ENCODE measurements around the gene AMH.

DNA sequence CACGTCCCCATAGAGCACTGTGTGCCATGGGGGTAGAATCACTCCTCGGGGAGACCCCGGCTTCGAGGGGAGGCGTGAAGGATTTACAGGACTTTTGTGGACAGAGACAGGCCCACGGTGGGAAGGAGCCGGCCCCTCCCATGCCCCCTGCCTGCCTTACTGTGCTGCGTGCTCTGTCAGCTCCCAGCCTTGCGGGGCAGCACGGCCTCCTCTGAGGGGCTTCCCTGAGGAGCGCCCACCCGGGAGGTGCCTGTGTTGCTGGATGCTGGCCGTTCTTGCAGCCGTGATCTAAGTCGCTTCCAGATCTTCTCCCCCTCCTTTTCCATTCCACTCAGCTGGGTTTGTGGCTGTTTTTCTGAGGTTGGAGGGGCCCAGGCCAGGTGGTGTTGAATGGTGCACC, 42.1 kb upstream of the AMH start:
- TF ChIP-seq CHD2 (IDR thresholded peaks at IDR 0.05; ENCODE audit: low read length, partially characterized antibody) (no peak), EP300 (IDR thresholded peaks at IDR 0.05; ENCODE audit: borderline replicate concordance in 1 of 2, low read depth in 1 of 2, low read length in 1 of 2) (no peak), YY1 (IDR thresholded peaks at IDR 0.05; ENCODE audit: low read depth) (no peak), POLR2AphosphoS5 (IDR thresholded peaks at IDR 0.05; ENCODE audit: low read depth, low read length) (no peak), TAF1 (IDR thresholded peaks at IDR 0.05; ENCODE audit: borderline replicate concordance, low read depth, low read length) (no peak), RCOR1 (IDR thresholded peaks at IDR 0.05; ENCODE audit: low read length) (no peak), MEF2A (IDR thresholded peaks at IDR 0.05; ENCODE audit: borderline replicate concordance, low read depth) (no peak)
- TF ChIP-seq, protein P1, sequence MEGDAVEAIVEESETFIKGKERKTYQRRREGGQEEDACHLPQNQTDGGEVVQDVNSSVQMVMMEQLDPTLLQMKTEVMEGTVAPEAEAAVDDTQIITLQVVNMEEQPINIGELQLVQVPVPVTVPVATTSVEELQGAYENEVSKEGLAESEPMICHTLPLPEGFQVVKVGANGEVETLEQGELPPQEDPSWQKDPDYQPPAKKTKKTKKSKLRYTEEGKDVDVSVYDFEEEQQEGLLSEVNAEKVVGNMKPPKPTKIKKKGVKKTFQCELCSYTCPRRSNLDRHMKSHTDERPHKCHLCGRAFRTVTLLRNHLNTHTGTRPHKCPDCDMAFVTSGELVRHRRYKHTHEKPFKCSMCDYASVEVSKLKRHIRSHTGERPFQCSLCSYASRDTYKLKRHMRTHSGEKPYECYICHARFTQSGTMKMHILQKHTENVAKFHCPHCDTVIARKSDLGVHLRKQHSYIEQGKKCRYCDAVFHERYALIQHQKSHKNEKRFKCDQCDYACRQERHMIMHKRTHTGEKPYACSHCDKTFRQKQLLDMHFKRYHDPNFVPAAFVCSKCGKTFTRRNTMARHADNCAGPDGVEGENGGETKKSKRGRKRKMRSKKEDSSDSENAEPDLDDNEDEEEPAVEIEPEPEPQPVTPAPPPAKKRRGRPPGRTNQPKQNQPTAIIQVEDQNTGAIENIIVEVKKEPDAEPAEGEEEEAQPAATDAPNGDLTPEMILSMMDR (IDR thresholded peaks at IDR 0.05): no peak
- TF ChIP-seq, protein P2, sequence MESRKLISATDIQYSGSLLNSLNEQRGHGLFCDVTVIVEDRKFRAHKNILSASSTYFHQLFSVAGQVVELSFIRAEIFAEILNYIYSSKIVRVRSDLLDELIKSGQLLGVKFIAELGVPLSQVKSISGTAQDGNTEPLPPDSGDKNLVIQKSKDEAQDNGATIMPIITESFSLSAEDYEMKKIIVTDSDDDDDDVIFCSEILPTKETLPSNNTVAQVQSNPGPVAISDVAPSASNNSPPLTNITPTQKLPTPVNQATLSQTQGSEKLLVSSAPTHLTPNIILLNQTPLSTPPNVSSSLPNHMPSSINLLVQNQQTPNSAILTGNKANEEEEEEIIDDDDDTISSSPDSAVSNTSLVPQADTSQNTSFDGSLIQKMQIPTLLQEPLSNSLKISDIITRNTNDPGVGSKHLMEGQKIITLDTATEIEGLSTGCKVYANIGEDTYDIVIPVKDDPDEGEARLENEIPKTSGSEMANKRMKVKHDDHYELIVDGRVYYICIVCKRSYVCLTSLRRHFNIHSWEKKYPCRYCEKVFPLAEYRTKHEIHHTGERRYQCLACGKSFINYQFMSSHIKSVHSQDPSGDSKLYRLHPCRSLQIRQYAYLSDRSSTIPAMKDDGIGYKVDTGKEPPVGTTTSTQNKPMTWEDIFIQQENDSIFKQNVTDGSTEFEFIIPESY (IDR thresholded peaks at IDR 0.05; ENCODE audit: borderline replicate concordance, low read depth): no peak
- TF ChIP-seq, protein P3, sequence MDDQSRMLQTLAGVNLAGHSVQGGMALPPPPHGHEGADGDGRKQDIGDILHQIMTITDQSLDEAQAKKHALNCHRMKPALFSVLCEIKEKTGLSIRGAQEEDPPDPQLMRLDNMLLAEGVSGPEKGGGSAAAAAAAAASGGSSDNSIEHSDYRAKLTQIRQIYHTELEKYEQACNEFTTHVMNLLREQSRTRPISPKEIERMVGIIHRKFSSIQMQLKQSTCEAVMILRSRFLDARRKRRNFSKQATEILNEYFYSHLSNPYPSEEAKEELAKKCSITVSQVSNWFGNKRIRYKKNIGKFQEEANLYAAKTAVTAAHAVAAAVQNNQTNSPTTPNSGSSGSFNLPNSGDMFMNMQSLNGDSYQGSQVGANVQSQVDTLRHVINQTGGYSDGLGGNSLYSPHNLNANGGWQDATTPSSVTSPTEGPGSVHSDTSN (IDR thresholded peaks at IDR 0.05): no peak
- TF ChIP-seq, protein P4, sequence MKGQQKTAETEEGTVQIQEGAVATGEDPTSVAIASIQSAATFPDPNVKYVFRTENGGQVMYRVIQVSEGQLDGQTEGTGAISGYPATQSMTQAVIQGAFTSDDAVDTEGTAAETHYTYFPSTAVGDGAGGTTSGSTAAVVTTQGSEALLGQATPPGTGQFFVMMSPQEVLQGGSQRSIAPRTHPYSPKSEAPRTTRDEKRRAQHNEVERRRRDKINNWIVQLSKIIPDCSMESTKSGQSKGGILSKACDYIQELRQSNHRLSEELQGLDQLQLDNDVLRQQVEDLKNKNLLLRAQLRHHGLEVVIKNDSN (IDR thresholded peaks at IDR 0.05; ENCODE audit: borderline replicate concordance, low read depth): no peak
- TF ChIP-seq, protein P5, sequence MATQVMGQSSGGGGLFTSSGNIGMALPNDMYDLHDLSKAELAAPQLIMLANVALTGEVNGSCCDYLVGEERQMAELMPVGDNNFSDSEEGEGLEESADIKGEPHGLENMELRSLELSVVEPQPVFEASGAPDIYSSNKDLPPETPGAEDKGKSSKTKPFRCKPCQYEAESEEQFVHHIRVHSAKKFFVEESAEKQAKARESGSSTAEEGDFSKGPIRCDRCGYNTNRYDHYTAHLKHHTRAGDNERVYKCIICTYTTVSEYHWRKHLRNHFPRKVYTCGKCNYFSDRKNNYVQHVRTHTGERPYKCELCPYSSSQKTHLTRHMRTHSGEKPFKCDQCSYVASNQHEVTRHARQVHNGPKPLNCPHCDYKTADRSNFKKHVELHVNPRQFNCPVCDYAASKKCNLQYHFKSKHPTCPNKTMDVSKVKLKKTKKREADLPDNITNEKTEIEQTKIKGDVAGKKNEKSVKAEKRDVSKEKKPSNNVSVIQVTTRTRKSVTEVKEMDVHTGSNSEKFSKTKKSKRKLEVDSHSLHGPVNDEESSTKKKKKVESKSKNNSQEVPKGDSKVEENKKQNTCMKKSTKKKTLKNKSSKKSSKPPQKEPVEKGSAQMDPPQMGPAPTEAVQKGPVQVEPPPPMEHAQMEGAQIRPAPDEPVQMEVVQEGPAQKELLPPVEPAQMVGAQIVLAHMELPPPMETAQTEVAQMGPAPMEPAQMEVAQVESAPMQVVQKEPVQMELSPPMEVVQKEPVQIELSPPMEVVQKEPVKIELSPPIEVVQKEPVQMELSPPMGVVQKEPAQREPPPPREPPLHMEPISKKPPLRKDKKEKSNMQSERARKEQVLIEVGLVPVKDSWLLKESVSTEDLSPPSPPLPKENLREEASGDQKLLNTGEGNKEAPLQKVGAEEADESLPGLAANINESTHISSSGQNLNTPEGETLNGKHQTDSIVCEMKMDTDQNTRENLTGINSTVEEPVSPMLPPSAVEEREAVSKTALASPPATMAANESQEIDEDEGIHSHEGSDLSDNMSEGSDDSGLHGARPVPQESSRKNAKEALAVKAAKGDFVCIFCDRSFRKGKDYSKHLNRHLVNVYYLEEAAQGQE (IDR thresholded peaks at IDR 0.05; ENCODE audit: low read depth, low read length): no peak
- TF ChIP-seq, protein P6, sequence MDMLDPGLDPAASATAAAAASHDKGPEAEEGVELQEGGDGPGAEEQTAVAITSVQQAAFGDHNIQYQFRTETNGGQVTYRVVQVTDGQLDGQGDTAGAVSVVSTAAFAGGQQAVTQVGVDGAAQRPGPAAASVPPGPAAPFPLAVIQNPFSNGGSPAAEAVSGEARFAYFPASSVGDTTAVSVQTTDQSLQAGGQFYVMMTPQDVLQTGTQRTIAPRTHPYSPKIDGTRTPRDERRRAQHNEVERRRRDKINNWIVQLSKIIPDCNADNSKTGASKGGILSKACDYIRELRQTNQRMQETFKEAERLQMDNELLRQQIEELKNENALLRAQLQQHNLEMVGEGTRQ (IDR thresholded peaks at IDR 0.05; ENCODE audit: borderline replicate concordance, low read depth, low read length): no peak
